NCI-H524 (cell line): ENCODE data around the gene ZNF804B.
A peak's percentile ranks its signal among the peaks of the same experiment; 100 is the strongest.

Source experiments
- DNase-seq, 2 experiments: peaks; one replicate each; lab custom pipeline; 2025; lab: John Stamatoyannopoulos, UW

The ZNF804B gene

DNA sequence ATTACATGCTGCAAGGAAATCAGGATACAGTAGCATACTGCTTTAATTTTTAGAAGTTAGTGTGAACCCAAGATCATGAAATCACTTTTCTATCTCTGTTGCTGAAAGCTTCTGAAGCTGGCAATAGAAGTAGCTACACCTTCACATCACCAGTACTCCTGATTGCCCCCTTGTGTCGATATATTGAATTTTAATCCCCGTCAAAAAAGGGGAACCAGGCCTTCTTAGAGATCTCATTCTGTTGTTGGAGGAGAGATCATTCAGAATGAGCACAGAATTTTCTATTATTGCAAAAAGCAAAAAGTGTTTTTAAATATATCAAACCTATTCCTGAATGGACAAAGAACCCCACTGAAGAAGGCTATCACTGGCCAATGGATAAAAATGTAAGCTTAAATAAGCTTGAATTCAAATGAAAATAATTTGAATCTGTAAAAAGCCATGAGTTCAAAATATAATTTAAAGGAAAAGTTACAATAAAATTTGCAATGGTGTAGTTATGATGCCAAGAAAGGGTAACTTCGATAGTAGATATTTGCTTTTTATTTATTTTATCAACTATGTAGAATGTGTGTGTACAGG is 75.7 kb downstream of the ZNF804B start:
- DNase-seq: peak; percentile 4 to 58

DNA sequence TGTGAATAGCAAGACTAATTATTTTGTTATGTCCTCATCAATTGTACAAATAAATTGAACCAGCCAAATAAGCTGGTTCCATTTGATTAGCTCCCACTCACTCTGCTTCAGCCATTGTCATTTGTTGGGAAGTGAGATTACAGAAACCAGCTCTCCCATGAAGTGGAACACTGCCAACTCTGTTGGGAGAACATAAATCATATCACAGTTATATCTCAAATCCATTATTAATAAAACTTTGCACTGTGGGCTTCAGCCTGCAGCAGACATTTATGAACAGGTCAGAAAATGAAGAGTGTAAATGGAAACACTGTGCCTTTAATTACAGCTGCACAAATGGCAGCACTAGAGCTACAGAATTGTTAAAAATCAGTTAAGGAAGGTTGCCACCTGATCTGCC is 82.7 kb downstream of the ZNF804B start:
- DNase-seq: no peak

DNA sequence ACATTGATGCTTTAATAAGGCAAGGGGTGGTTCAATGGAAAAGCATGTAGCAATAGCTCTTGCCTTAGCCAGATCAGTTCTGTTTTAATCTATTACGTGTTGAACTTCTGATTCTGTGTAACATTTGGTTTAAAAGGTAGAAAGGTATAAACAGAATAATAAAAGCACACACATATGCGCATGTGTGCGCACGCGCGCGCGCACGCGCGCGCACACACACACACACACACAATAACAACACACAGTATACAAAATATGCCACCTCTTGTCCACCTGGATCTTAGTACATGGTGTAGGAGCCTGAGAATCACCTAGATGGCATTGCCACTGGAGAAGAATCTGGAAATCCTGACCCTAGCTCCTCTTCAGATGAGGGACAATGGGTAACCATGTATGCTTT is 85.6 kb downstream of the ZNF804B start:
- no peak for DNase-seq

DNA sequence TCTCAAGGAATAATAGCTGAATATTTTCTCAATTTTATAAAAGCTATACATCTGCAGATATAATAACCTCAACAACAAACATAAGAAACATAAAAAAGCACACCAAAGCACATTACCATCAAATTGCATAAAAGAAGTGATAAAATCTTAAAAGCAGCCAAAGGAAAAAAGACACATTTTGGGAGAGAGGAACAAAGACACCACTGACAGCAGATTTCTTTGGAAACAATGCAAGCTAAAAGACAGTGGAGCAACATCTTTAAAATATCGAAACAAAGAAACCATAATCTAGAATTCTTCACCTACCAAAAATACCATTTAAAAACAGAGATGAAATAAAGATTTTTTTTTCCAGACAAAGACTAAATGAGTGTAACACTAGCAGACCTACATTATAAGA is 91.7 kb downstream of the ZNF804B start:
- DNase-seq: no peak

DNA sequence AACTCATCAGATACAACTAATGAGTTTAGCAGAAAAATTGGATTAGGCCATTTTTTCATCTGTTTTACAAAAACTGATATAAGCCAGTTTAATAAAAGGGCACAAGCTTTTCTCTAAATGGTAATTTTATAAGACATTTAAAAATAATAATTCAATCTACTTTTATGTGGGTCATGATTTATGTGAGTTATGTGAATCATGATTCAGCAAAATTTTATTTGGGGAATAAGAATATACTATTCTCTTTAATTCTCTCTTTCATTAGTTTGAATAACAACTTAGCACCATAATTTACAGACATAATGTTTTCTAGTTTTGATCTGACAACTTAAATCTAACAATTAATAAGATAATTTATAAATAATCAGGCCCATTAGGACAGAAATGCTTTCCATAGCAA is 99.8 kb downstream of the ZNF804B start:
- no peak for DNase-seq

DNA sequence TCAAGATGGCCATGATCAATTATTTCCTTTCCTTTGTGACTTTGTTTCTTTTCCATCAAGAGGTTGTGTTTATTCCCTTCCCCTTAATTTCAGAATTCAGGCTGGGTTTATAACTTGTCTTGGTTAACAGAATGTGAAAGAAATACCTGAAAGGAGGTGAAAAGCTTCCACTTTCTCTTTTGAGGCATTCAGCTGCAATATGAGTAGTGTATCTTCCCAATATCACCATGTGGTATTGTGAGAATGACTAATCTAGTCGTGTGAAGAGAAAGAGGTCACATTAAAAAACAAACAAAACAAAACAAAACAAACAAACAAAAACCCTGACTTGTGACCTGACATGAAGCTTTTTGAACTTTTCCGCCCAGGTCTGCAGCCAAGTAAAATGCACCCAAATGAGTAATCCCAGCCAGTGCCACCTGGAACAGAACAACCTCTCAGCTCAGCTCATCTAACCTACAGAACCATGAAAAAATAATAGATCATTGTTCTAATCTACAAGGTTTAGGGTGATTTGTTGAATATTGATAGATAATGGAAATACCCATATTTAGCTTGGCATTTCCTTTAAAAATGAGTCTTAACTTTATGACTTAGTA is 106.9 kb downstream of the ZNF804B start:
- DNase-seq: no peak

DNA sequence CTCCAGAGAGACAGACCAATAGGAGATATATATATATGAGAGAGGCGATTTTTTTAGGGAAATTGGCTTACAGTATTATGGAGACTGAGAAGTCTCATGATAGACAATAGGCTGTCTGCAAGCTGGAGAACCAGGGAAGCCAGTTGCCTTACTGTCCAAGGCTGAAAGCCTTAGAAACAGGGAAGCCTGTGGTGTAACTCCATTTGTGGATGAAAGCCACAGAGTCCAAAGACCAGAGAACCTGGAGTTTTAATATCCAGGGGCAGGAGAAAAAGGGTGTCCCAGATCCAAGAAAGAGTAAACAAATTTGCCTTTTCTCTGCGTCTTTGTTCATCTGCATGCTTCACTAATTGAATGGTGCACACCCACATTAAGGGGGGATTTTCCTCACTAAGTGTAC is 107.7 kb downstream of the ZNF804B start:
- DNase-seq: no peak

DNA sequence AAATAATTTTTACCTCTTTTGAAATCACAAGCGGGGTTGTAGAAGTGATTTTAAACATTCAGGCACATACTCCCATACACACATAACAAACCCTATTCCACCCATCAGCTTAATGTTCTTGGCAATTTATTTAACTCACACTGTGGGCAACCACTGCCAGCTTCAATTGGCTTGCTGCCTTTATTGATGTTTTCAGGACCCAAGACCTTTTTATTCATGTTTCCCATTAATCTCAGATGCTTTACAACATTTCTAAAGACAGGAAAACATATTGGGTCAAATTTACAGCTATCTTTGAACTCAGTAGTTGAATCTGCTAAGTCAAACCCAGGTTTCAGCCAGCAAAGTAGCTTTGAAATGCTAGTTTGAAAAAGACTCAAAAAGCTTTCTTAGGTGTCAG is 109.0 kb downstream of the ZNF804B start:
- DNase-seq: no peak

DNA sequence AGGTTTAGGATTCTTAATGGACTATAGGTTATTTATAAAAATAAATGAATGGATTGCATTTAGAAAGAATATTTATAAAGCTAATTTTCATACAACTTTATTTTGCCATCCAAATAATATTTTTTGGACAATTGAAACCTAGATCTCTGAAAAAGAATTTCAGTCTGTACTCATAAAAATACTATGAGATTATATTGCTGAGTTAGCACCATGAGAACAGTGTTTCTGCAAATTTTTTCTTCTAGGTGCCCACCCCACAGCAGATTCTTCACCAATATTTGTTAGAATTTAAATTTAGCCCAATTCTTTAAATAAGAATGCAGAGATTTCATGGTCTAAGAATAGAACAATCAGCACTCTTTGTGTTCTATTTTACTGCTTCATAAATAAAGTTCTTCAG is 121.6 kb downstream of the ZNF804B start:
- no peak for DNase-seq

DNA sequence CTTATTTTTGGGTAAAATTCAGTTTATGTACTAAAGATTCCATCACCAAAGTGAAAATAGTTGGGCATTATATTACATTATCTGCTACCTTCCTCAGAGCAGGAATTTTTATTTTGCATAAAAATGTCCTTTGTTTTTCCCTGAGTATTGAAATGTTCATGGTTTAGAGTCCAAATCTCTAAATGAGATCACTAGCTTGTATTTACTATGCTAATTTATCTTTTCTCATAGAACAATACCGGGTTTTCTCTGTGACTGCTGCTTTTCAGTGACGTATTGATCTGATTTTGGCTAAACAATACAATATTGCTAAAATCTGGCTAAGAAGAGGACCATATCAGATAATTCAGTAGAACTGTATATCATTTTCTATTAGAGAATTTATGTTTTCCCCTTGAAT is 125.6 kb downstream of the ZNF804B start:
- DNase-seq: no peak

DNA sequence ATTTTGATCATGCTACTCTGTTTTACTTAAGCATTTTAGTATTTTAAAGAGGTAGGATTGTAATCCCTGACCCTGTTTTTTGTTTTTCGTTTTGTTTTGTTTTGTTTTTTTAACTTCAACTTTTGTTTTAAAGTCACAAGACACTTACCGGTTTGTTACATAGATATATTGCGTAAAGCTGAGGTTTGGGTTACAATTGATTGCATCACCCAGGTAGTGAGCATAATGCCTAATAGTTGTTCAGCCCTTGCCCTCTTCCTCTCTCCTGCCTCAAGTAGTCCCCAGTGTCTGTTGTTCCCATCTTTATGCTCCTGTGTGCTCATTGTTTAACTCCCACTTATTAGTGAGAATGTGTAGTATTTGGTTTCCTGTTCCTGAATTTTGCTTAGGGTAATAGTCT is 129.2 kb downstream of the ZNF804B start:
- DNase-seq: no peak

DNA sequence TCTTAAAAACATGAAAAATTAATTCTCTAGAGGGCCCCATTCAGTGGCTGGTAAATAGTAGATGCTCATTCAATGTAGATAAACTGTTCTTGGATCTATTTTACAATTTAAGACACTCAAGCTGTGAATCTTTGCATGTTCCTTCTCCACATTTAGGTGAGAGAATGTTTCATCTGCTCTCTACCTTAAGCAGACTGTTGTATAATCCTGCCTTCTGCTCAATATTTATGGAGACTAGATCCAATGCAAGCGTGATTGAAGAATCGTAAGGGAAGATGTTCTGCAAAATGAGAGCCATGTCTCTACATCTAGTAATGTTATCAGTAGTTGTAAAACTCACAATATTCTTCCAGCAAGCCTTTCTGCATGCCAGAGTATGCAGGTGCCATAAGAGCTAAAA is 151.0 kb downstream of the ZNF804B start:
- no peak for DNase-seq

DNA sequence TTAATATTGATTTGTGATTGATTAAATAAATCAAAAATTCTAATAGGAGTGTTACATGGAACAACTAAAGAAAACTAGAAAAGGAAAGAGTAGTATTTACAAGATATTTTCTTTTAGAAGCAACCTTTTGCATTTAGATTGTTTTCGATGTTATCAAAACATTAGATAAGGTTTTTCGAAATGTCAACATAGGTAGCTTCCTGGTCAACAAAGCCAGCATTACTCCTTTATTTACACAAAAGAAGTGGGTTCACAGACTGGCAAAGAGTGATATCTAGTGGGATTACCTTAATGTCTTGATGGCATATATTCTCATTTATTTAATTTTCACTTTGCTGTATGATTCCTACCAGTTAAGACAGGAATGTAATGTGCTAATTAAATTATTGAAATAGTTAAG is 153.4 kb downstream of the ZNF804B start:
- no peak for DNase-seq

DNA sequence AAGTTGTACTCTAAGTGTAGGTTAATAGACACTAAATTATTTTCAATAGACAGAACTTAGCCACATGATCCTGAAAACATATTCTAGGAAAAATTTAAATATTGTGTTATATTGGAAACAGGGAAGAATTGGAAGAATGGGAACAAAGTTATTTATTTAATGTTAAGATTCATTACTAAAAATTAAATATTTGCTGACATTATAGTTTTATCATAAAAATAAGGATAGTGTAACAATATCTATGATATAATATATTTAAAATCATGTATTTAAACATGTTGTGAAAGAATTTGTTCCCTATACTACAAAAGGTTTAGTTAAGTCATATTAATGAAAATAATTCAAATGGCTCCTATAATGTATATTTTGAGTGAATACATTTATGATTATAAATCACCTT is 156.1 kb downstream of the ZNF804B start:
- DNase-seq: no peak

DNA sequence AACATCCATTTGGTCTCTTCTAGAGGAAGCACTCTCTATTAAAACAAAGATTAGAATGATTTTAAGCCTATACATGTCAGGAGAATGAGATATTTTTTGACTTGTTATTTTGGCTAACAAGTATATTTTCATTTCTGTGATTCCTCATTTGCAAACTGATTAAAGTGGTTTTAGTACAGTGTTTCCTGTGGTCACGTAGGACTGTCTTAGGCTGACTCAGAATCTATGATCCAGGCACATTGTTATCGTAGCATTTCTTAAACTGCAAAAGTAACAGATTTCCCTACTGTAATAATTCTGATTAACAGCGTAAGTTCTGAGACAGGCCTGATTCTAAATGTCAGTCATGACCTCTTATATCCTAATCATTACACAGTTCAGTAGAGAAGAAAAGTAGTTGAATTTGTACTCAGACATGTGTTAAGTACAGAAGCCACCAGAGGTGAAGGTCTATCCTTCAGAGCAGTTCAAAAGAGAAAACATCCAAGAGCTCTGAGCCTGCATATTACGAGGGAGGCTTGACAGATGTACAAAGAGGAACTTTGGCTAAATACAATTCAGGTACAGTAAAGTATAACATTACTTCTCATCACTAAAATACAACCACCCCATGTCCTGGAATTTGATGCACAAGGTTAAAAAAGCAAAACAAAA is 160.1 kb downstream of the ZNF804B start:
- DNase-seq: no peak

DNA sequence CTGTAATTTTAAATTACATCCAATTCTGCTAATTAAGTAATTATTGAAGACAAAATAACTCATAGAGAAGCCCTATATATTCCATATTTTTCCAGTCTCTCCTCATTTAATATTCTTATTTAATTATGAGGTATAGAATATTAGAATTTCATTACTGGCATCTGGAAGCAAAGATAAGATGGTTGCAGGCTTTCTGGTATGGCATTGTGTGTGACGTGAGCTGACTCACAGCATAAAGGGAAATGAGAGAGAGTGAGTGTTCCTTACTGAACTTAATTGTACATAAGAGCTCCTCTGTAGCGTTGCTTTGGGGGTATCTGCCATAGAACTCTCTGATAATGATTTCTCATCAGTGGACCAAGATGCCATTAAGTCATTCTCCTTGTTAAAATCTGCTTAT is 163.4 kb downstream of the ZNF804B start:
- no peak for DNase-seq

DNA sequence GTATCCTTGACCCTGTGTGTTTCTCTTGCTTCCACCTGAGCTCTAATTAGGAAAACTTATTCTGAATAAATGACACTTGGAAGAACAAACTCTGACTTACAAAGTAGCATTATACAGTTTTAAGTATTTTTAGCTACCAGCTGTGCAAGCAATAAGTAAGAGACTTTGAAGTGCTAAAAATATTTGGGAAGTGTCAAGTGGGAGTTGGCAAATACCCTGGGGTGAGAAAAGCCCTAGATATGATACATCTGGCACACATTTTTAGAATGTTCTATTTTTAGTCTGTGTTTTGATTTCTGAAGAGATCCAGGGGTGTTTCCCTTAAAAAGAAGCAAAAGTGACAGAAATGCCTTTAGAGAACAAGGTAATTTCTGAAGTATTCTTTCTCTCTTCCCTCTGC is 168.8 kb downstream of the ZNF804B start:
- DNase-seq: peak in 1 of 2 experiments; percentile 38

DNA sequence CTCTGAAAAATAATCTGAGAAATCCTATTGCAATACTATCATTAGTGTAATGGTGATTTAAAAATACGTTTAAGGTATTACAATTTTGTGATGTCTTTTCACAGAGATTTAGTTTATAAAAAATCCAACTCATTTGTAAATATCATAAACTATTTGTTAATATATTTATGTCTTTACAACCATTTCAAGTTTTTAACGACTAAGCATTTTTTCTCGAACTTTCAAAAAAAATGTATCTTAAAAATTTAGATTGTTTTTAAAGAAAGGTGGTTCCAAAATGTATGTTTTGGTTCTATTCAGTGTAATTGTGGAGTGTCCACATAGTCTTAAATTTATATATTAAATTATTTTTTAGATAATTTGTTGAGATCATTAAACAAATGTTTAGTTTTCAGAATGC is 170.2 kb downstream of the ZNF804B start:
- no peak for DNase-seq

DNA sequence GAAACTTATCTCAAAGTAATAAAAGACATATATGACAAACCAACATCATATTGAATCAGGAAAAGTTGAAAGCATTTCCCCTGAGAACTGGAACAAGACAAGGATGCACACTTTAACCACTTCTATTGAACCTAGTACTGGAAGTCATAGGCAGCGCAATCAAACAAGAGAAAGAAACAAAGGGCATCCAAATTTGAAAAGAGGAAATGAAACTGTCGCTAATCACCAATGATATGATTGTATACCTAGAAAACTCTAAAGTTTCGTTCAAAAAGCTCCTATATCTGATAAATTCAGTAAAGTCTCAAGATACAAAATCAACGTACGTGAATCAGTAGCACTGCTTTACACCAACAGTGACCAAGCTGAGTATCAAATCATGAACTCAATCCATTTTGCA is 173.8 kb downstream of the ZNF804B start:
- no peak for DNase-seq

DNA sequence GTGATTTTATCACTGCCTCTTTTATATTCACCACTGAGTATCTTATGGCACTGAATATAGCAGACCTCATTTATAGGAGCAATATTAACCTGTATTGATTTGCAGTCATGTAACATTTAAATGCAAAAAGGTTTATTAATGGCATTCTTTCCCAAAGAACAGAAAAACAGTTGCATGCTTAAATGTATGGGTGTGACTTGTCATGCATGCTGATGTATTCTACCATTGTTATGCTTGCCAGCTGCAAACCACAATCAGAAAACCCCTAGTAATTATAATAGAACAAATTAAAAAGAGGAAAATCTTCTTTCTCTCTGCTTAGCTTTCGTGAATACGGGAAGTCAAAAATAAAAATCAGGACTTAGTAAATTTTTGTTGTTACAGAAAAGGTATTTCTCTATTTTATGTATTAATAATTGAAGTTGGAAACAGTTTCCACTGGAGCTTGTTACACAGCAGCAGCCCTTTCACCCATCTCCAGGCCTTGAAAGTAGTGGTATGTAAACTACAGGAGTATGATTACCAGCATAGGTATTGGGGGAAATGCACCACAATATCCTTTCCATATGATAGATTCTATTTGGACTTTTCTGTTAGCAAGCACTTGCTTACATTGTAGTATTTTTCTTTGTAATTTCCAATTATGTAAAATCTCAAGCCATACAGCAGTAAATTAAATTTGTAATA is 183.5 kb downstream of the ZNF804B start:
- DNase-seq: no peak

DNA sequence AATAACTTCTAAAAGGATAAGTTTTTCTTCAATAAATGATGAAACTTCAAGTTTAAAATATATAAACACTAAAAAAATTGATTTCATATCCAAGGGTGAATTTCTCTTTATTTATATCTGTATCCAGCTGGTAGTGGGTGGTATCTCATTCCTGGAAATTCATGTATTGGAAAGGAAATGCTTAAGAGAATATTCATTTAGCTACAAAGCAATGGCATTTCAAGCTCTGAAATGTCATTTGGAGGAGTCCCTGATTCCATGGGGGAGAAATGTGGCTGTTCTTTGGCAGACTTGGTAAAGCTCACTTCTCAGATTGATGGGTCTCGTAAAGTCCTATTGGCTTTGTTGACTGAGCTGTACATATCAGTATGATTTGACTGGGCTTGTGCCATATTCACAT is 192.3 kb downstream of the ZNF804B start:
- DNase-seq: no peak

DNA sequence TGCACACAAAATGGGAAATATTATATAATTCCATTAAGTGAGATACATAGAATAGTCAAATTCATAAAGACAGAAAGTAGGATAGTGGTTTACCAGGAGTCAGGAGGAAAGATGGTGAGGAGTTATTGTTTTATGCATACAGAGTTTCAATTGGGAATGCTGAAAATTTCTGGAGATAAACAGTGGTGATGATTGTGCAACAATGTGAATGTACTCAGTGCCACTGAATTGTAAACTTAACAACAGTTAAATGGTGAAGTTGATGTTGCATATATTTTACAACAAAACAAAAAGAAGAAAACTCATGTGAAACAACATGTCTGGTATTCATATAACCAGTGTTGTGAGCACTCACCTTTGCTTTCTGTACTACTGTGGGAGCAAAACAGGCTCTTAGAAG is 204.9 kb downstream of the ZNF804B start:
- DNase-seq: no peak

DNA sequence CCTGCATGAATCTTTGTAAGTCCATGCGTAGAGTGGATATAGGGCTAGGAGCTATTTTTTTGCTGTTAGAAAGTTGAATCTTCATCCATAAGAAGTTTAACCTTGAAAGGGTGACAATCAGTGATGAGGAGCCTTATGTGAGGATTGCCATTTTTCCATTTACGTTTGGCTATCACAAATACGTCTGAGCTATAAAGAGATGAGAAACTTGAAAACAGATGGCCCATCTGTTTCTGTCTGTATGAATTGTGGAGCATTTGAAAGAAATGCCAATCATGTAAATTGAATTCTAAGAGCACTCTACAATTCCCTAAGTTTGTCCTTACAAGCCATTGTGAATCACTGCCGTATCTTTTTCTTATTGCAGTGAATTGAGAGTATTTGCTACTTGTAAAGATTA is 205.9 kb downstream of the ZNF804B start:
- peak in 1 of 2 experiments; percentile 67 for DNase-seq
